ENCODE measurements around the gene UPK2.

The UPK2 gene

DNA sequence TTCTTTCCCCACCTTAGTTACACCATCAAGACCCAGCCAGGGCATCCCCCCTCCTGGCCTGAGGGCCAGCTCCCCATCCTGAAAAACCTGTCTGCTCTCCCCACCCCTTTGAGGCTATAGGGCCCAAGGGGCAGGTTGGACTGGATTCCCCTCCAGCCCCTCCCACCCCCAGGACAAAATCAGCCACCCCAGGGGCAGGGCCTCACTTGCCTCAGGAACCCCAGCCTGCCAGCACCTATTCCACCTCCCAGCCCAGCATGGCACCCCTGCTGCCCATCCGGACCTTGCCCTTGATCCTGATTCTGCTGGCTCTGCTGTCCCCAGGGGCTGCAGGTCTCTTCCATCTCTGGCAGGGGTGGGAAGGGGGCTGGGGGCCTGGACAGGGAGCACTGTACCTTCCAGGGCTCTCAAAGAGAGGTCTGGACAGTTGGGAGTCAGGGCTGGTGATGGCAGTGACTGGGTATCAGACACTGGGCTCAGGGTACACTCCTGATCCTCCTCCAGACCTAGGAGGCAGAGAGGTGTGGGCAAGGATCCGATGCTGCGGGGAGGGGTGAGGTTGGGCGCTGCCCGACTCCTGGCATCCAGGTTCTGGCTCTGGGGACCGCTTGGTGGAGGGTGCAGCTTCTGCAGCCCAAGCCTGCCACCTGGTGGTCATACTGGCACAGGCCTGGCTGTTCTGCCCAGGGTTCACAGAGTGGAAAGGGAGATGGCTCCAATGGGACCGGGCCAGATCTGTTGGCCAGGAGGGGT is at the start of gene UPK2:
Gene UPK2 (plus strand): TSS at position 205 of the 753 bp plus-strand sequence. CDS start 53 bp downstream, at position 258.
- Histone ChIP-seq H3K9ac (ENCODE audit: low read length) (no peak within 1 kb of the TSS), H3K9me3 (ENCODE audit: control insufficient read depth, low read length) (no peaks in the 10 kb centered on the region), H3K4me1 (ENCODE audit: control insufficient read depth, insufficient read depth, low read length) (peaks cover 10% of the 10 kb centered on the region), H3K36me3 (ENCODE audit: control insufficient read depth, insufficient read depth, low read length) (no peaks in the 10 kb centered on the region), H3K27me3 (ENCODE audit: control insufficient read depth, insufficient read depth, low read length) (peaks cover 3% of the 10 kb centered on the region), H3K4me3 (ENCODE audit: low read length) (no peak within 1 kb of the TSS)

DNA sequence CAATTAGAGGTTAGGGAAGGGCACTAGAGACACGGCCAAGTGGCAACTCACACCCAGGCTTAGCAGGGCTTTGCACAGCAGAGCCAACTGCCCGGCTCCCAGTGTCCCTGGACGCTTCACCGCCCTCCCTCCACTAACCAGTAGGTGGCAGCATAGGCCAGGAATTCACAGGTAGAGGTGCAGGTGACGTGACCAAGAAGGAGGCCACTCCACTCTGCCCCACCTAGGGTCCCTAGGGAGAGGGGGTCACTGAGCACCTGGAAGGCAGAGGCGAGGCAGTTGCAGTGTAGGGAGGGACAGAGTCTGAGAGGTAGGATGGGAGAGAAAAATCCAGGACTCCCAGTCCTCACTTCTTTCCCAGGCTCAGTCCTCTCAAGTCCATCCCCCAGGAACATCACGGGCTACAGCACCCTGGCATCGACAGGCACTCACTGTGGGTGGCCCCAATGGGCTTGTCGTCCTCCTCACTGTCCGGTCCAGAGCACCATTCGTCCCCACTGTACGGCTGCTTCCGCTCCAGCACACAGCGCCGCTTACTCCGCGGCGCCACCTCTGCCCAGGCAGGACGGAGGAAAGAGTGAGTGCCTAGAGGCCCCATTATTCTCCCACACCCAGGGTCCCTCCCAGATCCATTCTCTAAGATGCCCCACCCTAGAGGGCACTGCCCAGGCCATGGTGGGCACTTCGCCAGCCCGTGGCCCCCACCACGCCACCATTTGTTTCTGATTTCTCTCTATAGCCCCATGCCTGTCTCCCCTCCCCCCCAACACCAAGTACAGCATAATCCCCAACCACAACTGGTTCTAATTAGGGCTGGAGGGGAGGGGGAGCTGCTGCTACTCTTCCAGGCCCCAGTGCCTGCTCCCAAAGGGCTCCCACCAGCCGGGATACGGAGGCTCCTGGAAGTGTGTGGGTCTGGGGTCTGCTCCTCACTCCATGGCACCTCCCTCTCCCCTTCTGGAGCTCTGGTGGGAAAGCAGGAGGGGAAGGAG is 48.8 kb upstream of the UPK2 start:
- Histone ChIP-seq H3K36me3 (ENCODE audit: control insufficient read depth, insufficient read depth, low read length) (peaks cover 15% of the 10 kb centered on the region), H3K4me3 (ENCODE audit: low read length) (no peak overlapping the region), H3K4me1 (ENCODE audit: control insufficient read depth, insufficient read depth, low read length) (peaks cover 56% of the 10 kb centered on the region), H3K9ac (ENCODE audit: low read length) (peak overlapping the region; percentile 18), H3K27me3 (ENCODE audit: control insufficient read depth, insufficient read depth, low read length) (no peaks in the 10 kb centered on the region), H3K9me3 (ENCODE audit: control insufficient read depth, low read length) (no peaks in the 10 kb centered on the region)

DNA sequence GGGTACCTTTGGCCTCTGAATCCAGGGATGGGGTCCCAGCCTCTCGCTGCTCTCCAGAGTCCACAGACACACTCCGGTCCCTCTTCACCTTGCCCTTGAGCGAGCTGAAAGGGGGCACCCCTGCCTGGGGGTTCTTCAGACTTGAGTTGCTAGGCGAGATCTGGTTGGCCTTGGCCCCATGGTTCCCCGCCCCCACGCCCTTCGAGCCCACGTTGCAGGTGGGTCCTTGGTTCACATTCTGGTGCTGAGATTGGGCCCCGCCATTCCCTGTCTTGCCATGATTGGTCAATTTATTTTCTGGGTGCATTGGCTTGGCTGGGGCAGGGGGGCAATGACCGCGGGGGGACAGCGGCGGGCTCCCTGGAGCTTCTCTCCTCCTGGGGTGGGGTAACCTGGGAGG is 47.8 kb upstream of the UPK2 start:
- peaks cover 65% of the 10 kb centered on the region for H3K4me1 ChIP-seq (ENCODE audit: control insufficient read depth, insufficient read depth, low read length)
- H3K36me3 ChIP-seq (ENCODE audit: control insufficient read depth, insufficient read depth, low read length), result peaks cover 15% of the 10 kb centered on the region

DNA sequence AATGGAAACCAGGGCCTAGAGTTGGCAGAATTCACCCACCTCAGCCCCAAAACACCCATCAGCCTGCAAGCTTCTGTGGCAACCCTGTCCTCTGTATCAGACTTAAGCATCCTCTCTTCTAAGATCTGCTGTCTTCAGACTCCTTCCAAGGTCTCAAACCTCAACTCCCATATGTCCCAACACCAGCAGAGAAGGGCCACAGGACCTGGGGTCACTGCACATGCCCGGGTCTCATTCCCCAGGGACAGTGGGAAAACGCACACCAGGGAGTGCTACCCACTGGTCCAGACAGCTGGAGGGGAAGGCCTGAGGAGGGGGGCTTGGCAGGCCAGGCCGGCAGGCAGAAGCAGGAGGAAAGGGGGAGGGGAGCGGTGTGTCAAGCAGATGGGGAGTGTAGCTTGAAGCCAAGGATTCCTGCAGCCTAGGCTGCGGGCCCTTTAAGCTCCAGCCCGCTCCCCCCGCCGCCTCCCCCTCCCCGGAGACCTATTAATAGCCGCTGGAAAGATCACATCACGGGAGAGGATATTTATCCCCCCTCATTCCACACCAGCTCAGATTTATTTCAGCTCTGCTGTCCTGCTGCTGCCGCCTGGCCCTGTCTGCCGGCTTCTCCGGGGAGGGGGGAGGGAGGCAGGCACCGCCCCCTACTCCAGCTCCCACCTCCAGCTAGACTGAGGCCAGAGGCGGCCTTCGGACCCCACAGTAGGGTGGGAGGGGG is 47.0 kb upstream of the UPK2 start:
- Histone ChIP-seq H3K27me3 (ENCODE audit: control insufficient read depth, insufficient read depth, low read length) (no peaks in the 10 kb centered on the region), H3K36me3 (ENCODE audit: control insufficient read depth, insufficient read depth, low read length) (peaks cover 15% of the 10 kb centered on the region), H3K4me1 (ENCODE audit: control insufficient read depth, insufficient read depth, low read length) (peaks cover 73% of the 10 kb centered on the region), H3K4me3 (ENCODE audit: low read length) (no peak overlapping the region), H3K9ac (ENCODE audit: low read length) (peak overlapping the region; percentile 62), H3K9me3 (ENCODE audit: control insufficient read depth, low read length) (no peaks in the 10 kb centered on the region)

More for the DNA sequence above, 47.8 kb upstream of the UPK2 start:
- H3K27me3 ChIP-seq (ENCODE audit: control insufficient read depth, insufficient read depth, low read length), result no peaks in the 10 kb centered on the region
- no peaks in the 10 kb centered on the region for H3K9me3 ChIP-seq (ENCODE audit: control insufficient read depth, low read length)
- no peak overlapping the region for H3K4me3 ChIP-seq (ENCODE audit: low read length)
- peak overlapping the region; percentile 18 for H3K9ac ChIP-seq (ENCODE audit: low read length)

DNA sequence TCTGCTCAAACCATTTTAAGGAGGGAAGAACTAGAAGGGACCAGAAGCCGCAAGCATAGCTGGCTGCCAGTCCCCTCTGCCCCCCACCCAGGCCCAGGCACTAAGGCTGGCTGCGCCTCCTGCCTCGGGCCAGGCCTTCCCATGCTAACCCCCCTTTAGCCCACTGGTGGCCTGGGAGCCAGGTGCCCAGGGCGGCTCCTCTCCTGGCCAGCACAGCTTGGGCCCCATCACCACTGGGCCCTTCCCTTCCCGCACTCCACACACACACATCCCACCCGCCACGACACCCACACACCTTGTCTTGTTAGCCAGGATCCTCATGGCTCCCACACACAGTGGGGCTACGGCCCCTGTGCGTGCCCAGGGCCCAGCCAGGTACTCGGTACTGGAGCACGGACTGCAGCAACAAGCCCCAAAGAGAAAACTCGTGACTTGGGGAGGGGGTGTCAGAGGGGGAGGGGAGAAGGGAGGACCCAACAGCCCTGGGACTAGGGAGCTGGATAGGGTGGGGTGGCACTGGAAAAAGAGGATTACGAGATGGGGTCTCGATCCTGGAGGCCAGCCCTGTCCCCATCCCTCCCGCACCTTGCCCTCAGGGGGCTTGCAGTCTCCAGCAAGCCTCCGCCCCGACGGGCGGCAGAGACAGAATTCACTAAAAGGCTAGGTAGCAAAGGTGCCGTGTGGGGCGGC is 46.3 kb upstream of the UPK2 start:
- Histone ChIP-seq H3K9me3 (ENCODE audit: control insufficient read depth, low read length) (no peaks in the 10 kb centered on the region), H3K4me1 (ENCODE audit: control insufficient read depth, insufficient read depth, low read length) (peaks cover 80% of the 10 kb centered on the region), H3K4me3 (ENCODE audit: low read length) (no peak overlapping the region), H3K9ac (ENCODE audit: low read length) (peak overlapping the region; percentile 62), H3K36me3 (ENCODE audit: control insufficient read depth, insufficient read depth, low read length) (peaks cover 15% of the 10 kb centered on the region), H3K27me3 (ENCODE audit: control insufficient read depth, insufficient read depth, low read length) (no peaks in the 10 kb centered on the region)

DNA sequence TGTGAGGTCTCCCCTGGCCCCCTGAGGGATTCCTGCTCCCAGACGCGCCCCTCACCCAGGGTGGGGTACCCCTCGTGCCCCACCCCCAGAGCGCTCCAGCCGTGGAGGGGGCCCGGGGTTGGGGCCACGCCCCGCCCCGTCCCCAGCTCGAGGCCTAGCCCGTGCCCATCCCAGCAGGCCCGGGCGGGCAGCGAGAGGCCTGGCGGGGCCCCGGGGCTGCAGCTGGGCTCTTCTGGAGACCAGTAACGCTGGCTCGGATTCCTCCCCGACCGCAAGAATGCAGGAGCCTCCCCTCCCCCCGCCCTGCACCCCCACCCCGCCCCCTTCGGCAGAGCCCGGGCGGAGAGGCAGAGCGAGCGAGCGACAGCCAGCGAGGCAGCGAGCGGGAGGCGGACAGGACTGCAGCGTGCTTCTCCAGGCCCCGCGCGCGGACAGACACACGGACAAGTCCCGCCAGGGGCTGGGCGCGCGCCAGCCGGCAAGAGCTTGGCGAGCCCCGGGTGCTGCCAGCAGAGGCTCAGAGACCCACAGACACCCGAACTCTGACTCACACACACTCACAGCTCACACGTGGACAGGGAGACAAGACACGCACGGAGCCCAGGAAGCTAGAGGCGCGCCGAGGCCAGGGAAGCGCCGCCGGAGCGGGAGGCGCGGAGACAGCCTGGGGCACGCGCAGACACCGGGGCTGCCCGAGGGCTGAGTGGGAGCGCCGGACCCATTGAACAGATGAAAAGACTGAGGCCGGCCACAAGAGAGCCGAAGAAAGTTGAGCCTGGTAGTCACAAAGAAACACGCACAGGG is 45.6 kb upstream of the UPK2 start:
- peak overlapping the region; percentile 63 for H3K9ac ChIP-seq (ENCODE audit: low read length)

DNA sequence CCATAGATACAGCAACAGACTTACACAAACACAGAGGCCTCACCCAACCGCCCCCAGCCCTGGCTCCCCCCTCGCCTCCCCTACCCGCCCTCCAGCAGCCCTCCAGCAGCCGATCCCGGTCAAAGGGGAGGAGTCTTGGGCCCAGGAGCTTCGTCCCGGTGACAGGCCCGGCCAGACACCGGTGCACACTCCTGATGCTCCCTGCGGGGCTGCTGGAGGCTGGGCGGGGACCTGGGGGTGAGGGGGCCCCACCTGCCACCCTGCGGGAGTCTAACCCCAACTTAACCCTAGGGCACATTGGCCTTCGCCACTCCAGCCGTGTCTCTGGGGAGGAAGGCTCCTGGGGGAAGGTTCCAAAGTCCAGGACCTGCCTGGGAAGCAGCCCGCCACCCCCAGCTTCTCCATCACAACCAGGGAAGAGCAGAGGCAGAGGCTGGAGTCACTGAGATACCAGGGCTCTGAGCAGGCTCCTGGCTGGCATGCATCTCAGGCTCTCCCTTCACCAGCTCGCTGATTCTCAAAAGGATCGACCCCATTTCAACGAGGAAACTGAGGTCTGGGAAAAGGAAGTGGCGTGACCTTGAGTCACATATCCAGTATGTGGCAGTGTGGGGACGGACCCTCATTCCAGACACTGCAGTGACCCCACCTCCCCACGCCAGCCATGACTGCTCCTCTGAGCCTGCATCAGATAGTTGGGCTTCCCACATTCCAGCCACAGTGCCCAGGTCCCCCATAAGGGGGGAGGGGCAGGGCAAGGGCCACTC is 44.8 kb upstream of the UPK2 start:
- Histone ChIP-seq H3K9ac (ENCODE audit: low read length) (peak overlapping the region; percentile 63), H3K27me3 (ENCODE audit: control insufficient read depth, insufficient read depth, low read length) (no peaks in the 10 kb centered on the region), H3K36me3 (ENCODE audit: control insufficient read depth, insufficient read depth, low read length) (peaks cover 13% of the 10 kb centered on the region), H3K9me3 (ENCODE audit: control insufficient read depth, low read length) (no peaks in the 10 kb centered on the region), H3K4me3 (ENCODE audit: low read length) (peak overlapping the region; percentile 31), H3K4me1 (ENCODE audit: control insufficient read depth, insufficient read depth, low read length) (peaks cover 95% of the 10 kb centered on the region)

More for the DNA sequence above, 45.6 kb upstream of the UPK2 start:
- Histone ChIP-seq H3K36me3 (ENCODE audit: control insufficient read depth, insufficient read depth, low read length) (peaks cover 15% of the 10 kb centered on the region), H3K4me3 (ENCODE audit: low read length) (peak overlapping the region; percentile 31), H3K4me1 (ENCODE audit: control insufficient read depth, insufficient read depth, low read length) (peaks cover 87% of the 10 kb centered on the region), H3K9me3 (ENCODE audit: control insufficient read depth, low read length) (no peaks in the 10 kb centered on the region), H3K27me3 (ENCODE audit: control insufficient read depth, insufficient read depth, low read length) (no peaks in the 10 kb centered on the region)

DNA sequence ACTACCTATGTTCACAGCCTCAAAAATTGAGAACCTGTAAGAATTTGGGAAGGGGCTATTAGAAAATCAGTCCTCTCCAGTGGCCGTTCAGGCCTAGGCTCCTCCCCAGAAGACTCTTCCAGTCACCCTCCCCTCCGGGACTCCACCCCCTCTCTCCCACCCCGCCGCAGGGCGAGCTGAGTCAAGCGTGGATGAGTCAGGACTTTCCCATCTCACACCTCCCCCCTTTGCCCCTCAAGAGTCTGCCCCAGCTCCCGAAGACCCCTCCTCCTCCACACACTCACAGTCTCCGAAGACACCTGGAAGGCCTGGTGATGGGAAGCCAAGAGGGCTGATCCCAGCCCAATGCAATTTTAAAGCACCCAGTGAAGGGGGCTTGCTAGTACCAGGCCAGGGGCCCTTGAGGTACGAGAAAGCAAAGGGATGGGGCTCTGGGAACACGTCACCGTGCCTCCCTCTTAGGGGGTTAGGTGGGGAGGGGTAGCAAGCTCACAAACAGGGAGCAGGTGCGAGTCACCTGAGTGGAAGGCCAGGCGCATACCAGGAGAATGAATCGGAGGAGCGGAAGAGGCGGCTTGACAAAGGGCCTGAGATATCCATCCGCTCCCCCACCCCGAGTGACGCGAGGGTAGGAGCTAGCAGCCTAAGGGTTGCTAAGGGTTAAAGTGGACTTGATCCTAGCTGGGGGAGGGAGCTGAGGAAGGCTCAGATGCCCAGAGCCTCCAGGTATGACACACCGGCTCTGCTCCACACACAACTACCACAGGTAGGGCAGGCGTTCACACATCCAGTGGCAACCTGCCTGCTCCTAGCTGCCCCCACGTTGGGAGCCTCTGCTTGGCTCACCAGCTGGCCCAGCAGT is 44.0 kb upstream of the UPK2 start:
- peak overlapping the region; percentile 63 for H3K9ac ChIP-seq (ENCODE audit: low read length)
- peak overlapping the region; percentile 17 for H3K4me3 ChIP-seq (ENCODE audit: low read length)
- peaks cover 5% of the 10 kb centered on the region for H3K36me3 ChIP-seq (ENCODE audit: control insufficient read depth, insufficient read depth, low read length)

DNA sequence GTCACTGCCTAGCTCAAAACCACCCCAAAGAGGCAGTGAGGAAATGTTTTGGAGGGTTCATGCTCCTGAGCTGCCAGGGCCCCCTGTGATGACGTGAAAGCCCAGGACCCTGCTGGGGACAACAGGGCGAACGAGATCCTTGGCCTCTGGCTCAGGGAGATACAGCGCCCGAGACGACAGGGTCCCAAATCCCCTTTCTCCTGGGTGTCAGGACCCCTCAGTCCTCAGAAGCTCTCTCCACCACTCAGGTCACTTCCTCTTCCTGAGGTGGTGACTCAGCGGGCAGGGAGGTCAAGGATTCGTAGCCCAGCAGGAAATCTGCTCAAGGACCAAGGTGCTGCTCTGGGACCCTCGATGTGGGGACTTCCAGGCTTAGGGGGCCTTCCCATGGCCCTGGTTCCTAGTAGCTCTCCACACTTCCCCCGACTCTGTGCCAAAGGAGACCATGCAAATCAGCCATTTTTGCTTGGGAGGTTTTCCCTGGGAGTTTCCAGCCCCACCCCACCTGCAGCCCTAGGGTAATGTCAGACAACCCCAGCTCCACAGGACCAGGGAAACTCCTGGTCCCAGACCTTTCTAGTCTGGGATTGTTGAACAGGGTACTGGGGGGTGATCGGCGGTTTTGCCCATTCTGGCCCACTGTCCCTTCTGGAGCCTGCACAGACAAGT is 43.2 kb upstream of the UPK2 start:
- Histone ChIP-seq H3K4me1 (ENCODE audit: control insufficient read depth, insufficient read depth, low read length) (peaks cover 98% of the 10 kb centered on the region), H3K9ac (ENCODE audit: low read length) (peak overlapping the region; percentile 63), H3K27me3 (ENCODE audit: control insufficient read depth, insufficient read depth, low read length) (no peaks in the 10 kb centered on the region), H3K9me3 (ENCODE audit: control insufficient read depth, low read length) (no peaks in the 10 kb centered on the region), H3K4me3 (ENCODE audit: low read length) (no peak overlapping the region), H3K36me3 (ENCODE audit: control insufficient read depth, insufficient read depth, low read length) (no peaks in the 10 kb centered on the region)

More for the DNA sequence above, 44.0 kb upstream of the UPK2 start:
- H3K9me3 ChIP-seq (ENCODE audit: control insufficient read depth, low read length), result no peaks in the 10 kb centered on the region
- no peaks in the 10 kb centered on the region for H3K27me3 ChIP-seq (ENCODE audit: control insufficient read depth, insufficient read depth, low read length)
- peaks cover 98% of the 10 kb centered on the region for H3K4me1 ChIP-seq (ENCODE audit: control insufficient read depth, insufficient read depth, low read length)

Data from mucosa of stomach (tissue), 1 donor.